ENCODE data around the gene PRKG1. TPM values are rescaled to one million over a fixed set of nuclear protein-coding genes. Genes with fewer than 3 reads are reported as not detected.

Gene PRKG1
- total RNA-seq, 1 donor from 2014 or later: 26.4 TPM

GRCh38 chr10:51638211-51638610, 563.9 kb downstream of the PRKG1 start:
- H2AFZ ChIP-seq (replicated peaks): no peak overlapping the region
- Mint-ChIP-seq H3K9me3 (no peaks in the 10 kb centered on the region), H3K27ac (no peak overlapping the region), H3K4me3 (no peak overlapping the region), H3K4me1 (peaks cover 5% of the 10 kb centered on the region), H3K27me3 (ENCODE audit: insufficient read depth, low read depth) (no peaks in the 10 kb centered on the region), H3K36me3 (no peaks in the 10 kb centered on the region)
- H3K27ac ChIP-seq: no peak overlapping the region
- TF ChIP-seq EZH2 (IDR thresholded peaks at IDR 0.05): no peak
- H3K36me3 ChIP-seq: no peaks in the 10 kb centered on the region
- no peaks in the 10 kb centered on the region for H3K79me2 ChIP-seq (ENCODE audit: low read depth)
- H3K27me3 ChIP-seq: no peaks in the 10 kb centered on the region
- no peaks in the 10 kb centered on the region for H3K9me3 ChIP-seq (ENCODE audit: low read depth)
- DNase-seq (ENCODE audit: low spot score): no peak
- H3K4me3 ChIP-seq: no peak overlapping the region
- H4K20me1 ChIP-seq (ENCODE audit: low read depth): no peaks in the 10 kb centered on the region
- peaks cover 11% of the 10 kb centered on the region for H3K4me1 ChIP-seq
- no peaks in the 10 kb centered on the region for H3F3A ChIP-seq (ENCODE audit: low read depth)
- H3K9ac ChIP-seq: no peak overlapping the region
- no peak overlapping the region for H3K4me2 ChIP-seq

GRCh38 chr10:51638737-51639136, 564.5 kb downstream of the PRKG1 start:
- Histone ChIP-seq H3K4me2 (no peak overlapping the region), H3F3A (ENCODE audit: low read depth) (no peaks in the 10 kb centered on the region), H3K9me3 (ENCODE audit: low read depth) (no peaks in the 10 kb centered on the region), H3K27ac (no peak overlapping the region), H3K36me3 (no peaks in the 10 kb centered on the region), H2AFZ (replicated peaks) (no peak overlapping the region), H3K79me2 (ENCODE audit: low read depth) (no peaks in the 10 kb centered on the region), H3K9ac (no peak overlapping the region), H3K4me3 (no peak overlapping the region), H3K4me1 (peaks cover 16% of the 10 kb centered on the region), H3K27me3 (no peaks in the 10 kb centered on the region), H4K20me1 (ENCODE audit: low read depth) (no peaks in the 10 kb centered on the region)
- Mint-ChIP-seq H3K27me3 (ENCODE audit: insufficient read depth, low read depth) (no peaks in the 10 kb centered on the region), H3K4me3 (no peak overlapping the region), H3K9me3 (no peaks in the 10 kb centered on the region), H3K4me1 (peaks cover 8% of the 10 kb centered on the region), H3K27ac (no peak overlapping the region), H3K36me3 (no peaks in the 10 kb centered on the region)
- no peak for DNase-seq (ENCODE audit: low spot score)
- TF ChIP-seq EZH2phosphoT487 (IDR thresholded peaks at IDR 0.05) (no peak), CTCF (IDR thresholded peaks at IDR 0.05) (no peak), EZH2 (IDR thresholded peaks at IDR 0.05) (no peak)

GRCh38 chr10:51640120-51640819, 566.0 kb downstream of the PRKG1 start:
- Mint-ChIP-seq H3K4me1 (peaks cover 10% of the 10 kb centered on the region), H3K27ac (no peak overlapping the region), H3K27me3 (ENCODE audit: insufficient read depth, low read depth) (no peaks in the 10 kb centered on the region), H3K36me3 (no peaks in the 10 kb centered on the region), H3K4me3 (no peak overlapping the region), H3K9me3 (no peaks in the 10 kb centered on the region)
- H3K27me3 ChIP-seq: no peaks in the 10 kb centered on the region
- no peak overlapping the region for H3K27ac ChIP-seq
- no peaks in the 10 kb centered on the region for H3K36me3 ChIP-seq
- H3K9ac ChIP-seq: no peak overlapping the region
- H3K79me2 ChIP-seq (ENCODE audit: low read depth): no peaks in the 10 kb centered on the region
- H3F3A ChIP-seq (ENCODE audit: low read depth): no peaks in the 10 kb centered on the region
- DNase-seq (ENCODE audit: low spot score): no peak
- H3K4me1 ChIP-seq: peaks cover 18% of the 10 kb centered on the region
- H3K9me3 ChIP-seq (ENCODE audit: low read depth): no peaks in the 10 kb centered on the region
- H2AFZ ChIP-seq (replicated peaks): no peak overlapping the region
- TF ChIP-seq EZH2 (IDR thresholded peaks at IDR 0.05): no peak
- no peak overlapping the region for H3K4me3 ChIP-seq
- H3K4me2 ChIP-seq: no peak overlapping the region
- no peaks in the 10 kb centered on the region for H4K20me1 ChIP-seq (ENCODE audit: low read depth)

- H3K4me3 Mint-ChIP-seq: no peak overlapping the region
- no peaks in the 10 kb centered on the region for H3K79me2 ChIP-seq (ENCODE audit: low read depth)
- H3K27me3 Mint-ChIP-seq (ENCODE audit: insufficient read depth, low read depth): no peaks in the 10 kb centered on the region
- no peaks in the 10 kb centered on the region for H3K36me3 Mint-ChIP-seq
- no peak overlapping the region for H3K9ac ChIP-seq
- no peak overlapping the region for H3K27ac Mint-ChIP-seq
- no peaks in the 10 kb centered on the region for H3K9me3 ChIP-seq (ENCODE audit: low read depth)
- no peak overlapping the region for H3K4me3 ChIP-seq
- H3K27ac ChIP-seq: no peak overlapping the region
- TF ChIP-seq EZH2phosphoT487 (IDR thresholded peaks at IDR 0.05) (no peak), CTCF (IDR thresholded peaks at IDR 0.05) (no peak), EZH2 (IDR thresholded peaks at IDR 0.05) (no peak)
- H4K20me1 ChIP-seq (ENCODE audit: low read depth): no peaks in the 10 kb centered on the region
- no peaks in the 10 kb centered on the region for H3K36me3 ChIP-seq
- no peak overlapping the region for H3K4me2 ChIP-seq
- H3K9me3 Mint-ChIP-seq: no peaks in the 10 kb centered on the region
- no peaks in the 10 kb centered on the region for H3F3A ChIP-seq (ENCODE audit: low read depth)
- no peak for DNase-seq (ENCODE audit: low spot score)
- H2AFZ ChIP-seq (replicated peaks): no peak overlapping the region
- H3K4me1 ChIP-seq: peaks cover 18% of the 10 kb centered on the region
- H3K27me3 ChIP-seq: no peaks in the 10 kb centered on the region
- peaks cover 10% of the 10 kb centered on the region for H3K4me1 Mint-ChIP-seq
These were observed 568.3 kb downstream of the PRKG1 start for GRCh38 chr10:51642581-51642980.
